GM21717 (cell line): ENCODE measurements around the gene C11orf86.
"Not testable (repeated sequence)": the region's sequence is repeated elsewhere in the genome, so short reads cannot be mapped to it uniquely, and the experiment has no call there.

Source experiments
- ATAC-seq: cut with Tn5 transposase; IDR thresholded peaks from one replicate; pipeline ENCODE4 v1.9.1; 2021; ENCODE audit warnings: mild to moderate bottlenecking, moderate library complexity; ENCODE audit not compliant: unreplicated experiment

C11orf86 gene

GRCh38 chr11:66974724-66975404 is at the start of gene C11orf86:
Gene C11orf86, plus strand, starts transcription at chr11:66975304. Its CDS starts 59 bp downstream, at chr11:66975363.
- no peak for ATAC-seq

GRCh38 chr11:66929753-66930152 is 45.4 kb upstream of the C11orf86 start:
- no peak for ATAC-seq

GRCh38 chr11:66932543-66932942 is 42.6 kb upstream of the C11orf86 start:
- no peak for ATAC-seq

GRCh38 chr11:66933531-66933930 is 41.6 kb upstream of the C11orf86 start:
- ATAC-seq, result no peak

- ATAC-seq, result no peak
Observed at GRCh38 chr11:66934950-66935779, 39.9 kb upstream of the C11orf86 start.

- ATAC-seq, result no peak
Observed at GRCh38 chr11:66936311-66936711, 38.8 kb upstream of the C11orf86 start.

DNA sequence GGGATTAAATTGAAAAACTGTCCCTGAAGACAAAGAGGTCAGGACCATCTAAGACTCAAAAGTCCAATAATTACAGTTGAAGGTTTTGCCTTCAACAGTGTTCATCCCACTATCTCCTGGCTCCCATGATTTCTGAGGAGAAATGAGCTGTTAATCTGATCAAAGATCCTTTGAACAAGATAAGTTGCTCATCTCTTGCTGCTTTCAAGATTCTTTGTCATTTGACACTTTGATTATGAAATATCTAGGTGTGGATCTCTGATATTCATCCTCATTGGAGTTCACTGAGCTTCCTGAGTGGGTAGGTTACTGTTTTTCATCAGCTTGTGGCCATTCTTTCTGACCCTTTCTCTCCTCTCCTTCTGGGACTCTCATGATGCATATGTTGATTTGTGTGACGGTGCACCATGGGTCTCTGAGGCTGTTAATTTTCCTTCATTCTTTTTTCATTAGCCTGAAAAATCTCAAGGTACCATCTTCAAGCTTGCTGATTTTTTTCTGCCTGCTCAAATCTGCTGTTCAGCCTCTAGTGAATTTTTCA is 37.8 kb upstream of the C11orf86 start:
- no peak for ATAC-seq

DNA sequence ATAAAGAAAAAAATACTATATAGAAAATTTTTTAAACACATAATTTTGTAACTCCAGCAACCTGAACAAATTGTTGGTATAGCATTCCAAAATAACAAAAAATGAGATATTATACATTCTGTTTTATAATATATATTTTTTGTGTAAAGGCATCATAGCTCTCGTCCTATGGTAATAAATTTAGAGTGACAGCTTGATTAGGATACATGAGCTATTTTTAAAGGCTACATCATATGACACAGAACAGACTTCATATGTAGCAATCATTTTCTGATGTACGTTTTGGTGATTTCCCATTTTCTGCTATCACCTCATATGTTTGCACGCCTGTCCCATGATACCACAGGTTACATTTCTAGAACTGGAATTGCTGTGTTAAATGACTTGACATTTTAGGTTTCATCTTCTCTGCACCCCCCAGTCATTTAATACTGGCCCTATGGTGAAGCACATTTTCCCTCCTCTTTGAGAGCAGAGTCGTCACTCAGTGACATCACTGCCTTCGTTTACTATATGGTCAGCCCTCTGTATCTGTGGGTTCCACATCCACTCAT is 36.4 kb upstream of the C11orf86 start:
- no peak for ATAC-seq

- no peak for ATAC-seq
Observed at GRCh38 chr11:66950112-66950535, 25.0 kb upstream of the C11orf86 start.

DNA sequence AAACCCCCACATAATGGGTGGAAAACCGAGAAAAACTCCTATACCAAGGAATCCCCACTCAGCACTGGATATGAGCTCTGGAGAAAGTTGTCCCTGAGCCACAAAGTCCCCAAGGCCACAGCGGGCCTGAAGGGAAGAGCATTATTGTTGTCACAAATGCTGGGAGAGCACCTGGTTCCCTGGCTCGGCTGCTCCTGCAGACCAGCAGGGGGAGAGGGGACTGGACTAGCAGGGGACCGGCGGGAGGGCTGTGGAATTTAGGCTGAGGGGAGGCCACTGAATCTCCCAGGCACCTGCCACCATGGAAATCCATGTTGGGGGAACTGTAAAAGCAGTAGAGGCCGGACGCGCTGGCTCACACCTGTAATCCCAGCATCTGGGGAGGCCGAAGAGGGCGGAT is 24.0 kb upstream of the C11orf86 start:
- ATAC-seq, result no peak

DNA sequence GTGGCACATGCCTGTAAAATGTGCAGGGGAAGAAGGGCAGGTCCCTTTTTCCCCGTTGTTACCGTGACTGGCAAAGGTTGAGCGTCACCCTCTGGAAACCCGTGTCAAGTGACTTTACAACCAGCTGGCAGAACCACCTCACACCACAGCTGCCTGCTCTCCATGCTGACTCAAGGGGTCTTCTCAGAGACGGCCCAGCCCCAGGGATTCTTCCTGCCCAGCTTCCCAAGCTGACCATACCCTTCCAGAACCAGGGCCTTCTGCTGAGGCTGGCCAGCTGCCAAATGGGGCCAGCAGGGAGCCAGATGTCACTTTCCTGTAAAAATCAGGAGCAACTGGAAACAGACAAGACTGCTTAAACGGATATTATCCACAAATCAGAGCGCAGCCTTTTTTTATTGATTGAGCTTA is 23.2 kb upstream of the C11orf86 start:
- ATAC-seq, result no peak

DNA sequence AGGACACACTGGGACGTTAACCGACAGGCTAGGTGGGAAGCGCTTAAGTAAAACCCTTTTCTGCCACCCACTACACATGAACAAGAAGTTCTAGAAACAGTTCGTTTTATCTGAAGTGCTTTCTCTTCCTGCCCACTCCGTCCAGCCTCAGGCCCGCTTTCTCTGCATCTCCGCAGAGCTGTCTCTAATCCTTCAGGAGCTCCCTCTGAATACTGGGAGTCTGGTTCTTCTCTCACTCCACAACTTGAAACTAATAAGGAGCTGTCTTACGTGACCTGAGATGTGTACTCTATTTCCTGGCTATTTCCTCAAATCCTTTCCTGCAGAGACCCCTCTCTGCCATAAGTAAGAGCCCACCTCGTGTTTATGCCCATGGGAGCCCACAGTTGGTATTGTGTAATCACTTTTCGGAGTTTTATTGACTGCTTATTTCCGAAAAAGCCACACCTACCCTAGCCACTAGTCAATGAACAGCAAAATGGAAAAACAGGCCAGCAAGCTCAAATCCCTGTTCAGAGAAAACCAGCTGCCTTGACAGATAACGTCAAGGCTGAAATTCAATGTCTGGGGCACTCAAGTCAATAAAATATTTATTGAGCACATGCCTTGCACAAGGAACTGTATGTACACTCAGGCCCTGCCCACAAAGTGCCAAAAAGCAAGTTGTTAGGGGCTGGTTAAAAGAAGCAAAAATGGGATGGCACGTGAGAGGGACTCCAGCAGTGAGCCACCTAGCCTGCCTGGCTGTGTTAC is 21.8 kb upstream of the C11orf86 start:
- no peak for ATAC-seq

DNA sequence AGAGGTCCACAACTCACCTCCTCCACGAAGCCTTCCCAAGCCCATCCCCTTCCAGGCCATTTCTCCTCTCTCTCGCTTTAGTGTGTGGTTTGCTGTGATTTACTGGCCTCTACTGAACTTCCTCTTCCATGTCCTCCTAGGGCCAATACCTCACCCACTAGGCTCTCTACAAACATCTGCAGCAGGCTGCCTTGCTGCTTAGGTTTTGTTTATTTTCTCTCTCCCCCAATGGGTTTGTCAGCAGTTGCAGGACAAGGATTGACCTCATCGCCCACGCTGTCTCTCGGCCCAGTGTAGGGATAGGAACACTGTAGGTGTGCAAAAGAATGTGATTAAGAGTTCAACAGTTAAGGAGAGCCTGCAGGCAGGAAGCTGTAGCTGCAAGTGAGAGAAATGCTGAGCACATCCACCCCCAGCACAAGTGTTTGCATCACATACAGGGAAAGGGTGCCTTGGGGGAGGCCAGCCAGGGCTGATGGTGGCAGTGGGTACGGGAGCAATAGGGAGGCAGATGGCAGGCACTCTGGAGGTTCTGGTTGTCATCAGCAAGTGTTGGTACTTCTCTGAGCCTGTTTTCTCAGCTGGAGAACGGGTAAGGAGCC is 18.3 kb upstream of the C11orf86 start:
- no peak for ATAC-seq

GRCh38 chr11:66957971-66958231 is 17.2 kb upstream of the C11orf86 start:
- ATAC-seq, result peak; percentile 18

- peak; percentile 87 for ATAC-seq
Observed at GRCh38 chr11:66958232-66958955, 16.7 kb upstream of the C11orf86 start, which contains the start of gene PC. Gene PC, minus strand, starts transcription at chr11:66958383. Its CDS starts 86,224 bp downstream, at chr11:66872159.

DNA sequence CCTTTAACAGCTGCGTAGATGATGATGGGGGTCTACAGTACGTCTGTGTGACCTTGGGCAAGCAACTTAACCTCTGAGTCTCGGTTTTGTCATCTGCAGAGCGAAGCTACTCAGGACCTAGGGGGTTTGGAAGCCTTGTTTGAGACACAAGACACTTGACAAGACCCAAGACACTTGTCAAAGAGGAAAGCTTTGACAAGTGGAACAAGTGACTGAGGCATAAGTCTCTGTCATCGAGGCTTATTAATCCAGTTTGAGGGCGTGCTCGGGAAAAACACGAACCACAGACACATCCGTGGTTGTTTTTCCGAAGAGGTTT is 16.2 kb upstream of the C11orf86 start:
- no peak for ATAC-seq

- ATAC-seq, result not testable (repeated sequence)
Observed at GRCh38 chr11:66961691-66962213, 13.4 kb upstream of the C11orf86 start.

- no peak for ATAC-seq
Observed at GRCh38 chr11:66962247-66962646, 12.9 kb upstream of the C11orf86 start.

GRCh38 chr11:66962801-66963200 is 12.3 kb upstream of the C11orf86 start:
- no peak for ATAC-seq

- no peak for ATAC-seq
Observed at GRCh38 chr11:66964495-66964894, 10.6 kb upstream of the C11orf86 start.
